Natural killer cell (primary cell): ENCODE results near the gene ARPP21. TPM values are rescaled to one million over a fixed set of nuclear protein-coding genes. Genes with fewer than 3 reads are reported as not detected.
"Not testable (repeated sequence)": the region's sequence is repeated elsewhere in the genome, so short reads cannot be mapped to it uniquely, and the experiment has no call there.

Experiments
- ATAC-seq, 3 donors: fragments of 150-1000 bp in 2 of 3; fragments of 200-7000 bp in 1 of 3; cut with Tn5 transposase; 1 replicate in 1 of 3; 2 replicates in 2 of 3; pipeline ENCODE4 v1.10.0; 2021; ENCODE audit warnings: mild to moderate bottlenecking in 2 of 3, moderate library complexity in 2 of 3
- DNase-seq, 2 donors: peaks; one replicate each; pipeline versions ENCODE4 v3.0.0 to v3.0.0-alpha.2; 2013 to 2021; ENCODE audit warnings: mixed read lengths in 1 of 2
- H3K27ac ChIP-seq: one replicate; pipeline ENCODE4 v1.5.1; 2013; ENCODE audit warnings: mild to moderate bottlenecking, low read length
- H3K27me3 ChIP-seq: one replicate; pipeline ENCODE4 v1.6.1; 2013; ENCODE audit warnings: low read length; ENCODE audit not compliant: control insufficient read depth, insufficient read depth
- H3K36me3 ChIP-seq: one replicate; pipeline ENCODE4 v1.6.1; 2013; ENCODE audit warnings: low read length; ENCODE audit not compliant: control insufficient read depth, insufficient read depth
- H3K4me1 ChIP-seq: one replicate; pipeline ENCODE4 v1.6.1; 2013; ENCODE audit warnings: low read length; ENCODE audit not compliant: control insufficient read depth, insufficient read depth
- H3K4me3 ChIP-seq: one replicate; pipeline ENCODE4 v1.5.1; 2013; ENCODE audit warnings: low read length
- H3K9me3 ChIP-seq: one replicate; pipeline ENCODE4 v1.6.1; 2013; ENCODE audit warnings: low read length; ENCODE audit not compliant: control insufficient read depth, insufficient read depth
- H3K27ac Mint-ChIP-seq, 2 donors: one replicate each; pipeline ENCODE4 v1.8.0; 2022; ENCODE audit warnings: mild to moderate bottlenecking in 2 of 2, mixed read lengths in 2 of 2, moderate library complexity in 1 of 2
- H3K27me3 Mint-ChIP-seq, 2 donors: one replicate each; pipeline ENCODE4 v1.8.0; 2022; ENCODE audit warnings: low read depth in 2 of 2, mixed read lengths in 2 of 2
- H3K36me3 Mint-ChIP-seq: one replicate; pipeline ENCODE4 v1.8.0; 2022; ENCODE audit warnings: mixed read lengths
- H3K4me1 Mint-ChIP-seq, 2 donors: one replicate each; pipeline ENCODE4 v1.8.0; 2022; ENCODE audit warnings: mixed read lengths in 2 of 2
- H3K4me3 Mint-ChIP-seq: one replicate; pipeline ENCODE4 v1.8.0; 2022; ENCODE audit warnings: mild to moderate bottlenecking, moderate library complexity, mixed read lengths
- H3K9me3 Mint-ChIP-seq, 2 donors: one replicate each; pipeline ENCODE4 v1.8.0; 2022; ENCODE audit warnings: mixed read lengths in 2 of 2
- CTCF ChIP-seq: fragments of 200-600 bp; IDR thresholded peaks from one replicate; pipeline ENCODE4 v1.8.0; 2022; ENCODE audit warnings: antibody characterized with exemption
- WGBS: methylation state at CpG from one replicate; pipeline ENCODE4 v1.1.7; 2013; ENCODE audit warnings: missing lambda C conversion rate; ENCODE audit not compliant: insufficient coverage; 5-methylcytosine and 5-hydroxymethylcytosine counted together
- intact Hi-C: fragments of 100-400 bp; cut with micrococcal nuclease; formaldehyde crosslinking; loops from one replicate; pipeline ENCODE4 v1.14.2; 2022
- total RNA-seq, 4 donors: library from RNA; stranded (reverse); fragments of 120-200 nt in 1 of 4; gene quantifications; one replicate each; pipeline versions ENCODE4 v1.2.3 to v1.2.4, GENCODE V29; 2013 to 2022

ARPP21 gene
- total RNA-seq, 3 donors from 2014 or later (not counting 1 experiment from before 2014, with no cell fraction given) = not detected

- no peaks in the 10 kb centered on the region for H3K27me3 ChIP-seq
- intact Hi-C loops = no loop called here
- H3K27ac ChIP-seq = no peak overlapping the region
- no peaks in the 10 kb centered on the region for H3K36me3 ChIP-seq
- Mint-ChIP-seq H3K4me1 (no peaks in the 10 kb centered on the region), H3K27ac (no peak overlapping the region), H3K36me3 (no peaks in the 10 kb centered on the region), H3K27me3 (no peaks in the 10 kb centered on the region), H3K9me3 (peaks cover 6 to 7% of the 10 kb centered on the region in 2 donors), H3K4me3 (no peak overlapping the region)
- no peak for TF ChIP-seq CTCF
- no peak overlapping the region for H3K4me3 ChIP-seq
- WGBS = 86% methylated on average over 1 of the region's 1 CpG
- no peaks in the 10 kb centered on the region for H3K9me3 ChIP-seq
- ATAC-seq (no peak), DNase-seq (no peak)
- H3K4me1 ChIP-seq = no peaks in the 10 kb centered on the region
Measured at GRCh38 chr3:35800960-35801459, 161.7 kb downstream of the ARPP21 start.

- Histone ChIP-seq H3K4me1 (no peaks in the 10 kb centered on the region), H3K9me3 (no peaks in the 10 kb centered on the region), H3K27ac (no peak overlapping the region), H3K36me3 (no peaks in the 10 kb centered on the region), H3K4me3 (no peak overlapping the region), H3K27me3 (no peaks in the 10 kb centered on the region)
- H3K27ac Mint-ChIP-seq = no peak overlapping the region
- DNase-seq = no peak
- no peaks in the 10 kb centered on the region for H3K36me3 Mint-ChIP-seq
- H3K9me3 Mint-ChIP-seq = peaks cover 4 to 11% of the 10 kb centered on the region in 2 donors
- H3K27me3 Mint-ChIP-seq = no peaks in the 10 kb centered on the region
- TF ChIP-seq CTCF = no peak
- intact Hi-C loops = no loop called here
- no peak overlapping the region for H3K4me3 Mint-ChIP-seq
- ATAC-seq = no peak
- H3K4me1 Mint-ChIP-seq = no peaks in the 10 kb centered on the region
- 83% methylated on average over 4 of the region's 4 CpGs for WGBS
Measured at GRCh38 chr3:35814531-35814930, 175.2 kb downstream of the ARPP21 start.

GRCh38 chr3:35815796-35816195 lies 176.5 kb downstream of the ARPP21 start:
- H3K27ac Mint-ChIP-seq, intact Hi-C loops, H3K4me1 ChIP-seq: not testable (repeated sequence)

GRCh38 chr3:35817216-35817615 lies 177.9 kb downstream of the ARPP21 start:
- ATAC-seq (no peak), DNase-seq (no peak)
- H3K27ac Mint-ChIP-seq = no peak overlapping the region
- Histone ChIP-seq H3K9me3 (no peaks in the 10 kb centered on the region), H3K36me3 (no peaks in the 10 kb centered on the region), H3K4me3 (no peak overlapping the region), H3K4me1 (no peaks in the 10 kb centered on the region), H3K27ac (no peak overlapping the region), H3K27me3 (no peaks in the 10 kb centered on the region)
- H3K27me3 Mint-ChIP-seq = no peaks in the 10 kb centered on the region
- H3K36me3 Mint-ChIP-seq = no peaks in the 10 kb centered on the region
- 89% methylated on average over 4 of the region's 4 CpGs for WGBS
- H3K9me3 Mint-ChIP-seq = peaks cover 4 to 13% of the 10 kb centered on the region in 2 donors
- H3K4me3 Mint-ChIP-seq = no peak overlapping the region
- no peak for TF ChIP-seq CTCF
- H3K4me1 Mint-ChIP-seq = no peaks in the 10 kb centered on the region
- intact Hi-C loops = no loop called here

More at GRCh38 chr3:35815796-35816195, 176.5 kb downstream of the ARPP21 start:
- H3K27me3 ChIP-seq, H3K36me3 ChIP-seq, H3K27ac ChIP-seq, H3K4me3 Mint-ChIP-seq, H3K4me3 ChIP-seq, DNase-seq, H3K27me3 Mint-ChIP-seq, H3K9me3 ChIP-seq, H3K4me1 Mint-ChIP-seq, ATAC-seq, H3K36me3 Mint-ChIP-seq: not testable (repeated sequence)
- H3K9me3 Mint-ChIP-seq = peaks cover 4 to 11% of the 10 kb centered on the region in 2 donors
